Measurements from ENCODE around the gene CCT8L2. TPM values are rescaled to one million over a fixed set of nuclear protein-coding genes. Genes with fewer than 3 reads are reported as not detected.
"Not testable (repeated sequence)": the region's sequence is repeated elsewhere in the genome, so short reads cannot be mapped to it uniquely, and the experiment has no call there.

The CCT8L2 gene
- not detected for total RNA-seq

- H3K27me3 Mint-ChIP-seq; ATAC-seq; H3K27ac Mint-ChIP-seq; H3K4me3 Mint-ChIP-seq; H3K4me1 Mint-ChIP-seq (ENCODE audit: low read depth in 2 of 2); H3K36me3 Mint-ChIP-seq; DNase-seq (ENCODE audit: low spot score); H3K9me3 Mint-ChIP-seq: not testable (repeated sequence)
These were observed at the start of gene CCT8L2 for GRCh38 chr22:16592710-16593109. Gene CCT8L2 (minus strand): TSS chr22:16592810. CDS start chr22:16592550, 260 bp downstream.

DNA sequence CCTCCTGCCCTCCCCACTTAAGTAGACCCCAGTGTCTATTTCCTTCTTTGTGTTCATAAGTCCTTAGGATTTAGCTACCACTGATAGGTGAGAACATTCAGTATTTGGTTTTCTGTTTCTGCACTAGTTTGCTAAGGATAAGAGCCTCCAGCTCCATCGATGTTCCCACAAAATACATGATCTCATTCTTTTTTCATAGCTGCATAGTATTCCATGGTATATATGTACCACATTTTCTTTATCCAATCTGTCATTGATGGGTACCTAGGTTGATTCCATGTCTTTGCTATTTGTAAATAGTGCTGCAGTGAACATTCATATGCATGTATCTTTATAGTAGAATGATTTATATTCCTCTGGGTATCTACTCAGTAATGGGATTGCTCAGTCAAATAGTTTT, 42.8 kb upstream of the CCT8L2 start:
- H3K4me1 Mint-ChIP-seq (ENCODE audit: low read depth in 2 of 2); H3K36me3 Mint-ChIP-seq; H3K9me3 Mint-ChIP-seq; H3K27ac Mint-ChIP-seq; ATAC-seq; H3K27me3 Mint-ChIP-seq; H3K4me3 Mint-ChIP-seq; DNase-seq (ENCODE audit: low spot score): not testable (repeated sequence)

DNA sequence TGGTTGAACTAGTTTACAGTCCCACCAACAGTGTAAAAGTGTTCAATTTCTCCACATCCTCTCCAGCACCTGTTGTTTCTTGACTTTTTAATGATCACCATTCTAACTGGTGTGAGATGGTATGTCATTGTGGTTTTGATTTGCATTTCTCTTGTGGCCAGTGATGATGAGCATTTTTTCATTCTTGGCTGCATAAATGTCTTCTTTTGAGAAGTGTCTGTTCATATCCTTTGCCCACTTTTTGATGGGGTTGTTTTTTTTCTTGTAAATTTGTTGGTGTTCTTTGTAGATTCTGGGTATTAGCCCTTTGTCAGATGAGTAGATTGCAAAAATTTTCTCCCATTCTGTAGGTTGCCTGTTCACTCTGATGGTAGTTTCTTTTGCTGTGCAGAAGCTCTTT, 41.5 kb upstream of the CCT8L2 start:
- not testable (repeated sequence) for H3K9me3 Mint-ChIP-seq; H3K27me3 Mint-ChIP-seq; H3K27ac Mint-ChIP-seq; H3K4me3 Mint-ChIP-seq; H3K36me3 Mint-ChIP-seq; ATAC-seq; H3K4me1 Mint-ChIP-seq (ENCODE audit: low read depth in 2 of 2); DNase-seq (ENCODE audit: low spot score)

- ATAC-seq; H3K27me3 Mint-ChIP-seq; H3K4me1 Mint-ChIP-seq (ENCODE audit: low read depth in 2 of 2); DNase-seq (ENCODE audit: low spot score); H3K4me3 Mint-ChIP-seq; H3K27ac Mint-ChIP-seq; H3K36me3 Mint-ChIP-seq; H3K9me3 Mint-ChIP-seq: not testable (repeated sequence)
These were observed 35.9 kb upstream of the CCT8L2 start for GRCh38 chr22:16628476-16628875.

- not testable (repeated sequence) for DNase-seq (ENCODE audit: low spot score); H3K27ac Mint-ChIP-seq; ATAC-seq; H3K9me3 Mint-ChIP-seq; H3K36me3 Mint-ChIP-seq; H3K4me1 Mint-ChIP-seq (ENCODE audit: low read depth in 2 of 2); H3K27me3 Mint-ChIP-seq; H3K4me3 Mint-ChIP-seq
These were observed 32.4 kb upstream of the CCT8L2 start for GRCh38 chr22:16625018-16625417.

DNA sequence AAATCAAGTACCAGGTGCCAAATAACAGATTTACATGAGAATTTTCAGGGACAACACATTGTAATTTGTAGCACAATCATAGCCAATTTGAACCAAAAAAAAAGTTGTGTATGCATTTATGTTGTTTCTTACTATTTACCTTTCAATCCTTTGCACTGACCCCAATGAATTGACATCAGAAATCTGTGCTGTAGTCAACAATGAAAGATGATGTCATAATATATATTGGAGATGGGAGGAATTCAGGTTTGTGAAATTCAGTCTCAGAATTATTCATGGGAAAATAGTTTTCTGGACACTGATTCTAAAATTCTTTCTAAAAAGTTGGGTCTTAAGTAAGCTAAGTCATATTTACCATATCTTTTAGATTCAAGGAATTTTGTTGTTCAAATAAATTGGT, 31.0 kb upstream of the CCT8L2 start:
- not testable (repeated sequence) for ATAC-seq; H3K27ac Mint-ChIP-seq; H3K9me3 Mint-ChIP-seq; H3K27me3 Mint-ChIP-seq; H3K36me3 Mint-ChIP-seq; H3K4me1 Mint-ChIP-seq (ENCODE audit: low read depth in 2 of 2); H3K4me3 Mint-ChIP-seq; DNase-seq (ENCODE audit: low spot score)

GRCh38 chr22:16617516-16617915, 24.9 kb upstream of the CCT8L2 start:
- not testable (repeated sequence) for H3K27ac Mint-ChIP-seq; H3K27me3 Mint-ChIP-seq; H3K4me1 Mint-ChIP-seq (ENCODE audit: low read depth in 2 of 2); DNase-seq (ENCODE audit: low spot score); H3K9me3 Mint-ChIP-seq; H3K4me3 Mint-ChIP-seq; H3K36me3 Mint-ChIP-seq; ATAC-seq

GRCh38 chr22:16616390-16616938, 23.9 kb upstream of the CCT8L2 start:
- ATAC-seq; H3K27ac Mint-ChIP-seq; H3K4me3 Mint-ChIP-seq; H3K4me1 Mint-ChIP-seq (ENCODE audit: low read depth in 2 of 2); H3K9me3 Mint-ChIP-seq; DNase-seq (ENCODE audit: low spot score); H3K36me3 Mint-ChIP-seq: not testable (repeated sequence)
- H3K27me3 Mint-ChIP-seq, result peaks cover 13 to 18% of the 10 kb centered on the region in 2 donors

DNA sequence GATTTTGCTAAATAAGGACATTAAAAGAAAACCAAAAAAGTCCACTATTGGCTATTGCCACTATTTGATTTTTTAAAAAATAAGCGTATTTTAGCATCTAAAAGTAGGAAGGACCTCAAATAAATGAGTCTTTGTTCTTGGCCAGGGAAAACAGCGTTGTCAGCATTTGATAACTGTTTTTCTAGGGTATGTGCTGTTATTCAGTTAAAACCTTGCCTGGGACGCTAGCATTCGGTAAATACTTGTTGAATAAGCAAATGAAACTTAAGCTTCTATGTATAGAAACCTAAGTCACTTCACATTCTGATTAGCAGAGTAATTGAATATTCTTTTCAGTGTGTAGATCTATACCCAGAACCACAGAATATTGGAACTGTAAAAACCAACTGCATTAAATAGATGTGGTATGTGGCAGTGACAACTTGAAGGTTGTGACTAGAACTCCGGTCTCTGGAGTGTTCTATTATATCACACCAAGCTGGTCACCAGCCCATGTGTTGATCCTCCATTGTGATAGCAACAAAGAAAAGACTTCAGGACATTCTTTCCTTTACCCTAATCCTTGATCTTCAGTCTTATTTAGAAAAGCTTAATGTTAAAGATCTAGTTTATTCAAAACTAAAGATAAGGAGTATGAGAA, 23.1 kb upstream of the CCT8L2 start:
- not testable (repeated sequence) for H3K9me3 Mint-ChIP-seq; H3K27ac Mint-ChIP-seq; H3K4me3 Mint-ChIP-seq; H3K36me3 Mint-ChIP-seq; ATAC-seq; H3K4me1 Mint-ChIP-seq (ENCODE audit: low read depth in 2 of 2); DNase-seq (ENCODE audit: low spot score)
- H3K27me3 Mint-ChIP-seq, result peaks cover 18 to 19% of the 10 kb centered on the region in 2 donors

- Mint-ChIP-seq H3K4me1 (ENCODE audit: low read depth in 2 of 2) (no peaks in the 10 kb centered on the region), H3K4me3 (no peak overlapping the region), H3K36me3 (peaks cover 10% of the 10 kb centered on the region), H3K27me3 (peaks cover 24 to 29% of the 10 kb centered on the region in 2 donors), H3K9me3 (peaks cover 3% of the 10 kb centered on the region), H3K27ac (no peak overlapping the region)
- DNase-seq (ENCODE audit: low spot score) (no peak), ATAC-seq (peak in 1 of 2 donors; percentile 33)
These were observed 17.1 kb upstream of the CCT8L2 start for GRCh38 chr22:16609548-16610261.

DNA sequence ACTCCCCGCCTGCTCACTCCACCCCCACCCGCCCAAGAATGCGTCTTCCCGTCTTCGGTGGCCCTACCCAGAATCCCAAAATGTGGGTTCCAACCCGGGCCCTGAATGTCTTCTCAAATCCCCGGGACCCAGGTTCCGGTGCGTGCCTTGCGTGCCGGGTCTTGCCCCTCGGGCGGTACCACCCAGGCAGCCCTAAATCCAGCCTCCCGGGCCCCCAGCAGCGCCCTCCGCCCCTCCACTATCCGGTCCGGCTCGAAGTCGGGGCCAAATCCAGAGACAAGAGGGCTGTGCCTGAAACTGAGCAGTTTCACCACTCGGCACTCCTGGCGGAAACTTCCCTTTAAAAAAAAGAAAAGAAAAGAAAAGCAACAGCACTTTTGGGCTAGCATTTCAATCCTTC, 16.3 kb upstream of the CCT8L2 start:
- H3K9me3 Mint-ChIP-seq, result peaks cover 3% of the 10 kb centered on the region
- H3K4me3 Mint-ChIP-seq, result no peak overlapping the region
- H3K27me3 Mint-ChIP-seq, result peaks cover 24 to 29% of the 10 kb centered on the region in 2 donors
- no peaks in the 10 kb centered on the region for H3K4me1 Mint-ChIP-seq (ENCODE audit: low read depth in 2 of 2)
- DNase-seq (ENCODE audit: low spot score), result no peak
- ATAC-seq, result no peak
- H3K36me3 Mint-ChIP-seq, result peaks cover 10% of the 10 kb centered on the region
- no peak overlapping the region for H3K27ac Mint-ChIP-seq

DNA sequence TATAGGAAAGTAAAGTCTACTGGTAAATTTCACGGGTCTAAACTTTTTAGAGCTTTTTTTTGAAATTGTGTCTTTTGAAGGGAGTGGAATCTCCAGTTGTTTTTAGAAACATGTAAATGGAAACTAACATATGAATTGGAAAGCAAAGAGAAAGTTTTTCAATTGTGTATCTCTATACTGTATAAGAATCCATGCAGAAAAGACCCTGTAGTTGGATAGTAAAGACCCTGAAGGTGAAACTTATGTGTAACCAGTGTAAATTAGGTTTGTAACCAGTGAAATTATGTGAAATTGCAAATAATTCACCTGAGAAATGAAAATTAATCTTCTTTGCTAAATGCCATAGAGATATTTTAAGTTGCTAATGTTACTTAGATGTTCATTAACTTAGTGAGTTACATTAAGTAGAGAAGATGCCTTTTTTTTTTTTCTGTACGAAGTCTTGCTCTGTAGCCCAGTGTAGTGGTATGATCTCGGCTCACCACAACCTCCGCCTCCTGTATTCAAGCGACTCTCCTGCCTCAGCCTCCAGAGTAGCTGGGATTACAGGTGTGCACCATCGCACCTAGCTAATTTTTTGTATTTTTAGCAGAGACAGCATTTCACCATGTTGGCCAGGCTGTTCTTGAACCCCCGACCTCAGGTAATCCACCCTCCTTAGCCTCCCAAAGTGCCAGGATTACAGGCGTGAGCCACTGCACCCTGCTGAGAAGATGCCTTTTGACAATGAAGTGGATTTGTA, 11.8 kb upstream of the CCT8L2 start:
- not testable (repeated sequence) for H3K4me1 Mint-ChIP-seq (ENCODE audit: low read depth in 2 of 2); H3K36me3 Mint-ChIP-seq; H3K4me3 Mint-ChIP-seq; ATAC-seq; H3K9me3 Mint-ChIP-seq; DNase-seq (ENCODE audit: low spot score); H3K27ac Mint-ChIP-seq
- peaks cover 22 to 24% of the 10 kb centered on the region in 2 donors for H3K27me3 Mint-ChIP-seq

GRCh38 chr22:16603770-16604242, 11.2 kb upstream of the CCT8L2 start:
- DNase-seq (ENCODE audit: low spot score); H3K27ac Mint-ChIP-seq; ATAC-seq; H3K4me1 Mint-ChIP-seq (ENCODE audit: low read depth in 2 of 2); H3K9me3 Mint-ChIP-seq; H3K4me3 Mint-ChIP-seq; H3K36me3 Mint-ChIP-seq: not testable (repeated sequence)
- peaks cover 24 to 25% of the 10 kb centered on the region in 2 donors for H3K27me3 Mint-ChIP-seq

DNA sequence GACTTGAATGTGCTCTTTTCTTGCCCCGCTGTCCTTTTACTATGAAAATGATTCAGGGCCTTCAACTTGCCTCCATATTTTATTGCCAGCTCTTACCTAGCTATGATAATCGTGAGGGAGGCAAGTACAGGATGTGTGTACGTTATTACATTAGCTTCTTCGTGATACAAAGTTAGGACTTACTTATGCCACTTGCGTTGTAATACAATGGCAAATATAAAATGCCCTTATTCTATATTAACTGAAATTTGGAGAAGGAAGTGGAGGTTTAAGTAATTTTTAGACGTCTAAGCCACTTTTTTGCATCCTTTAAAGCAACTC, 10.8 kb upstream of the CCT8L2 start:
- Mint-ChIP-seq H3K4me1 (ENCODE audit: low read depth in 2 of 2) (peaks cover 0 to 6% of the 10 kb centered on the region in 2 donors), H3K4me3 (peak overlapping the region; percentile 61), H3K36me3 (peaks cover 7% of the 10 kb centered on the region), H3K27ac (no peak overlapping the region), H3K9me3 (peaks cover 3% of the 10 kb centered on the region), H3K27me3 (peaks cover 22 to 24% of the 10 kb centered on the region in 2 donors)
- DNase-seq (ENCODE audit: low spot score) (no peak), ATAC-seq (no peak)

Data from natural killer cell treated with Interleukin-12 subunit alpha and Interleukin-12 subunit beta and Interleukin-15 and Interleukin-18, amount 100 ng/mL, for 72 hours (primary cell).